LNCaP clone FGC (cell line): Measurements from ENCODE around the gene OPTC.

ENCODE experiments used
- DNase-seq: peaks from one replicate; pipeline ENCODE4 v3.0.0-alpha.2; 2011; ENCODE audit warnings: low read depth
- H3K4me3 ChIP-seq: 2 replicates; pipeline ENCODE4 v1.5.1; 2011; ENCODE audit warnings: mild to moderate bottlenecking, low read depth, low read length, control low read depth
- TF ChIP-seq, protein P1 (sequence below): IDR thresholded peaks from 2 replicates; pipeline ENCODE4 v1.5.1; 2012; ENCODE audit warnings: mild to moderate bottlenecking; ENCODE audit not compliant: control insufficient read depth, insufficient read depth; ENCODE audit errors: extremely low read depth

OPTC gene

GRCh38 chr1:203524824-203525223 lies 30.9 kb downstream of the OPTC start:
- no peak for DNase-seq
- TF ChIP-seq, protein P1, sequence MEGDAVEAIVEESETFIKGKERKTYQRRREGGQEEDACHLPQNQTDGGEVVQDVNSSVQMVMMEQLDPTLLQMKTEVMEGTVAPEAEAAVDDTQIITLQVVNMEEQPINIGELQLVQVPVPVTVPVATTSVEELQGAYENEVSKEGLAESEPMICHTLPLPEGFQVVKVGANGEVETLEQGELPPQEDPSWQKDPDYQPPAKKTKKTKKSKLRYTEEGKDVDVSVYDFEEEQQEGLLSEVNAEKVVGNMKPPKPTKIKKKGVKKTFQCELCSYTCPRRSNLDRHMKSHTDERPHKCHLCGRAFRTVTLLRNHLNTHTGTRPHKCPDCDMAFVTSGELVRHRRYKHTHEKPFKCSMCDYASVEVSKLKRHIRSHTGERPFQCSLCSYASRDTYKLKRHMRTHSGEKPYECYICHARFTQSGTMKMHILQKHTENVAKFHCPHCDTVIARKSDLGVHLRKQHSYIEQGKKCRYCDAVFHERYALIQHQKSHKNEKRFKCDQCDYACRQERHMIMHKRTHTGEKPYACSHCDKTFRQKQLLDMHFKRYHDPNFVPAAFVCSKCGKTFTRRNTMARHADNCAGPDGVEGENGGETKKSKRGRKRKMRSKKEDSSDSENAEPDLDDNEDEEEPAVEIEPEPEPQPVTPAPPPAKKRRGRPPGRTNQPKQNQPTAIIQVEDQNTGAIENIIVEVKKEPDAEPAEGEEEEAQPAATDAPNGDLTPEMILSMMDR, result no peak
- no peak overlapping the region for H3K4me3 ChIP-seq

GRCh38 chr1:203525685-203526084 lies 31.7 kb downstream of the OPTC start:
- no peak for DNase-seq
- TF ChIP-seq, protein P1, result no peak

DNA sequence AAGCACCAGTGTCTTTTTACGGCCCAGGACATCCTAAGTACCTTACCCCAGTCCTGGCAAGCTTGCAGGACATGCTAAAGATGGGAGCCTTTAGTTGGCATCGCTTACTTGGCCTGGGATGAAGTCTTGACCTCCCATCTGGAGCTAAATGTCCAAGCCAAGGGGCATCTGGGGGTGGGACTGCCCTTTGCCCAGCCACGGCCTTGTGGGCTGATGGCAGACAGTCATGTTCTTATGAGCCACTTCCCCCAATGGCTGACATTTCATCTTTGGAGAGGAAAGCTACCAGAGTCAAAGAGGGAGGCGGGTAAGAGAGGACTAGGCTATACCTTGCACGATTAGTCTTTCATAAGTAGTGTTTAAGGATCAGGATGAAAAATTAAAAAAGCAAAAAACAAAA lies 32.2 kb downstream of the OPTC start:
- no peak overlapping the region for H3K4me3 ChIP-seq
- TF ChIP-seq, protein P1, result no peak
- no peak for DNase-seq

More at GRCh38 chr1:203525685-203526084, 31.7 kb downstream of the OPTC start:
- H3K4me3 ChIP-seq, result no peak overlapping the region

DNA sequence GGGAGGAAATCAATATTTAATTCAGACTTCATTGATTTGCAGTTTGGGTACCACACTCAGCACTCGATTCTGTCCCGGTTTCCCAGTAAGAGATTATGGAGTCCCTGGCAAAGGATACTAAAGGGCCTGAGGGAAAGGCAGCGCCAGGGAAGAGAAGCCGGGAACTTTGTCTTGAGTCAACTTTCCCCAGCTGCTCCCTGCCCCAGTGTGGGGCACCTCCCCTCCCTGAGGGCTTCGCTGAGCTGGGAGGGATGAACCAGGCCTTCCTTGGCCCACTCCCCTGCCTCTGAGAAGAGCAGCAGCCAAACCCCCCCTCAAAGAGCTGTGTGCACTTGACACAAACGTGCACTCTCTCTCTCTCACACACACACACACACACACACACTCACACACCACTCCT lies 32.6 kb downstream of the OPTC start:
- H3K4me3 ChIP-seq, result no peak overlapping the region
- no peak for DNase-seq
- TF ChIP-seq, protein P1, result no peak

- no peak for DNase-seq
- TF ChIP-seq, protein P1, result no peak
- H3K4me3 ChIP-seq, result no peak overlapping the region
These were observed 33.1 kb downstream of the OPTC start for GRCh38 chr1:203527013-203527412.

DNA sequence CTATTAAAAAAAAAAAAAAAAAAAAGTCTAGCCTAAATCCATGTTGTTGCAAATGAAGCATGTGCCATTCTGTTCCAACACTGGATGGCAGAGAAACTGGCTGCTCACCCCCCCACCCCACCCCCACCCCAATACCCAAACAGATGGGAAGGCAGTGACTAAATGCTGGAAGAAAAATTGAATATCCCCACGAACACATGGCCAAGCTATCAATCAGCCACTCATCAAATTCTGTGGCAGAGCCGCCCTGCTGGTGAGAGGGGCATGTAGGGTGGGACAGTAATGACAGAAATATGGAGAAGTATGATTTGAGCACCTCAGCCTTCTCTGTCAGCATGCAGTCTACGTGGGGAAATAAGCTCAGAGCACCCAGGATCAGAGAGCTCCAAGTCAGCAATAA lies 34.1 kb downstream of the OPTC start:
- TF ChIP-seq, protein P1, result no peak
- DNase-seq, result no peak
- no peak overlapping the region for H3K4me3 ChIP-seq

GRCh38 chr1:203528976-203529835 lies 35.3 kb downstream of the OPTC start:
- TF ChIP-seq, protein P1, result no peak
- no peak for DNase-seq
- no peak overlapping the region for H3K4me3 ChIP-seq
